SK-N-SH (cell line): Measurements from ENCODE around the gene SLC30A5. TPM values are rescaled to one million over a fixed set of nuclear protein-coding genes. Genes with fewer than 3 reads are reported as not detected.

ENCODE experiments used
- CTCF ChIA-PET: fragments of 300-600, 350-600 bp; formaldehyde crosslinking; extraction: SDS; loops from one replicate; lab custom pipeline; 2021; lab: Yijun Ruan, JAX
- POLR2A ChIA-PET: fragments of 350-600 bp; sonication (Branson Sonifier 250); formaldehyde crosslinking; extraction: SDS; loops from one replicate; lab custom pipeline; 2020; ENCODE audit warnings: antibody characterized with exemption, inconsistent platforms; lab: Yijun Ruan, JAX
- DNase-seq: peaks from one replicate; pipeline ENCODE4 v3.0.0; 2012
- H2AFZ ChIP-seq: fragments of 200-600 bp; sonication (generic); 2 replicates; pipeline ENCODE4 v1.8.1; 2016; ENCODE audit warnings: antibody characterized with exemption, mild to moderate bottlenecking, low read depth
- H3F3A ChIP-seq: fragments of 200-600 bp; sonication (generic); replicated peaks from 2 replicates; pipeline ENCODE3; 2016; ENCODE audit warnings: antibody characterized with exemption, mild to moderate bottlenecking; ENCODE audit not compliant: insufficient read depth
- H3K27ac ChIP-seq, 2 experiments: fragments of 200-500 bp in 1 of 2; fragments of 200-600 bp in 1 of 2; sonication (Bioruptor generic) in 1 of 2; sonication (generic), shearing (Covaris generic) in 1 of 2; 2 replicates each; pipeline versions ENCODE4 v1.5.1 to v1.6.1; 2014 to 2016; ENCODE audit warnings: low read depth in 2 of 2, inconsistent platforms in 1 of 2, low read length in 1 of 2, mild to moderate bottlenecking in 1 of 2, mixed read lengths in 1 of 2
- H3K27me3 ChIP-seq: fragments of 200-600 bp; sonication (generic), shearing (Covaris generic); 2 replicates; pipeline ENCODE4 v1.6.1; 2016; ENCODE audit warnings: mixed run types; ENCODE audit not compliant: insufficient read depth
- H3K36me3 ChIP-seq, 2 experiments: fragments of 200-500 bp in 1 of 2; fragments of 200-600 bp in 1 of 2; sonication (Bioruptor generic) in 1 of 2; sonication (generic) in 1 of 2; replicated peaks in 1 of 2; 2 replicates each; pipeline versions ENCODE3 to v1.5.1; 2014 to 2016; ENCODE audit warnings: low read length in 1 of 2, mild to moderate bottlenecking in 1 of 2; ENCODE audit not compliant: insufficient read depth in 2 of 2, control insufficient read depth in 1 of 2
- H3K4me1 ChIP-seq, 2 experiments: fragments of 200-500 bp in 1 of 2; fragments of 200-600 bp in 1 of 2; sonication (Bioruptor generic) in 1 of 2; sonication (generic), shearing (Covaris generic) in 1 of 2; 2 replicates each; pipeline versions ENCODE4 v1.5.1 to v1.6.1; 2014 to 2016; ENCODE audit warnings: low read depth in 1 of 2, low read length in 1 of 2, mixed run types in 1 of 2; ENCODE audit not compliant: insufficient read depth in 2 of 2, control insufficient read depth in 1 of 2
- H3K4me2 ChIP-seq: fragments of 200-600 bp; sonication (generic), shearing (Covaris generic); 2 replicates; pipeline ENCODE4 v1.6.1; 2017; ENCODE audit warnings: mixed run types
- H3K4me3 ChIP-seq, 2 experiments: fragments of 200-500 bp in 1 of 2; fragments of 200-600 bp in 1 of 2; sonication (Bioruptor generic) in 1 of 2; sonication (generic), shearing (Covaris generic) in 1 of 2; 2 replicates each; pipeline versions ENCODE4 v1.5.1 to v1.8.1; 2014 to 2016; ENCODE audit warnings: low read depth in 2 of 2, inconsistent platforms in 1 of 2, low read length in 1 of 2, mild to moderate bottlenecking in 1 of 2, mixed read lengths in 1 of 2, moderate library complexity in 1 of 2
- H3K79me2 ChIP-seq: fragments of 200-600 bp; sonication (generic); 2 replicates; pipeline ENCODE4 v1.8.1; 2017; ENCODE audit warnings: mild to moderate bottlenecking; ENCODE audit not compliant: insufficient read depth
- H3K9ac ChIP-seq: fragments of 200-600 bp; sonication (generic); 2 replicates; pipeline ENCODE4 v1.6.1; 2017; ENCODE audit warnings: mixed run types
- H3K9me2 ChIP-seq: fragments of 200-600 bp; sonication (generic); 2 replicates; pipeline ENCODE4 v1.6.1; 2017; ENCODE audit warnings: mixed run types
- H3K9me3 ChIP-seq: fragments of 200-600 bp; sonication (generic); 2 replicates; pipeline ENCODE4 v1.6.1; 2017; ENCODE audit warnings: mixed run types, mild to moderate bottlenecking, moderate library complexity
- H4K20me1 ChIP-seq: fragments of 200-600 bp; sonication (generic); 2 replicates; pipeline ENCODE4 v1.6.1; 2017; ENCODE audit warnings: mild to moderate bottlenecking, mixed run types; ENCODE audit not compliant: insufficient read depth
- ELF1 ChIP-seq: IDR thresholded peaks from 2 replicates; pipeline ENCODE4 v1.4.0; 2012
- EZH2phosphoT487 ChIP-seq: fragments of 200-600 bp; sonication (generic); IDR thresholded peaks from 2 replicates; pipeline ENCODE4 v1.6.1; 2017; ENCODE audit warnings: low read depth, mixed run types, mild to moderate bottlenecking, antibody characterized with exemption, moderate library complexity, borderline replicate concordance
- FOSL2 ChIP-seq: IDR thresholded peaks from 2 replicates; pipeline ENCODE4 v1.4.0; 2012; ENCODE audit warnings: low read depth, mild to moderate bottlenecking, moderate library complexity, borderline replicate concordance
- FOXJ3 ChIP-seq: sonication (generic); formaldehyde crosslinking; IDR thresholded peaks from 2 replicates; pipeline ENCODE4 v1.5.1; 2020; ENCODE audit warnings: mild to moderate bottlenecking, missing genetic modification reagents
- GATA2 ChIP-seq: sonication (generic); formaldehyde crosslinking; IDR thresholded peaks from 2 replicates; pipeline ENCODE4 v1.5.0; 2020; ENCODE audit warnings: mild to moderate bottlenecking, missing genetic modification reagents
- JUND ChIP-seq: IDR thresholded peaks from 2 replicates; pipeline ENCODE4 v1.4.0; 2012
- NFIC ChIP-seq: IDR thresholded peaks from 2 replicates; pipeline ENCODE4 v1.4.0; 2012; ENCODE audit warnings: borderline replicate concordance
- PBX3 ChIP-seq: IDR thresholded peaks from 2 replicates; pipeline ENCODE4; 2012
- POLR2AphosphoS5 ChIP-seq: IDR thresholded peaks from 2 replicates; pipeline ENCODE4 v1.6.1; 2012; ENCODE audit warnings: low read depth, low read length
- REST ChIP-seq: IDR thresholded peaks from 2 replicates; pipeline ENCODE4 v1.6.1; 2012; ENCODE audit warnings: mild to moderate bottlenecking, low read depth, low read length, moderate library complexity
- RXRA ChIP-seq: IDR thresholded peaks from 2 replicates; pipeline ENCODE4 v1.4.0; 2012; ENCODE audit warnings: low read depth, mild to moderate bottlenecking, borderline replicate concordance
- SMC3 ChIP-seq: IDR thresholded peaks from 2 replicates; pipeline ENCODE4 v1.6.1; 2012; ENCODE audit warnings: low read depth, low read length, improper control_type of control experiment
- TCF12 ChIP-seq: IDR thresholded peaks from 2 replicates; pipeline ENCODE4 v1.4.0; 2012
- TEAD4 ChIP-seq: IDR thresholded peaks from 2 replicates; pipeline ENCODE4 v1.4.0; 2012; ENCODE audit warnings: mild to moderate bottlenecking, borderline replicate concordance; ENCODE audit not compliant: insufficient read depth
- USF1 ChIP-seq: IDR thresholded peaks from 2 replicates; pipeline ENCODE4 v1.4.0; 2012; ENCODE audit warnings: low read depth, borderline replicate concordance
- WGBS: methylation state at CpG from one replicate; pipeline ENCODE4 v1.1.6; 2017; ENCODE audit warnings: low lambda C conversion rate; 5-methylcytosine and 5-hydroxymethylcytosine counted together
- polyA plus RNA-seq, 3 experiments: library from polyadenylated mRNA; depleted of rRNA; stranded (reverse); fragments of >200 nt; gene quantifications; 2 replicates each; pipeline ENCODE4 v1.2.3, GENCODE V29; 2012

SLC30A5 gene
- polyA plus RNA-seq, 1 of the 3 experiments (the other 2 are of a cell fraction), result 28.5 TPM

- Histone ChIP-seq H3K4me1 (peaks cover 0 to 5% of the 10 kb centered on the region in 2 experiments; a peak in 1 of 4 replicates), H2AFZ (no peak overlapping the region), H3K4me3 (no peak overlapping the region), H3K27ac (no peak overlapping the region), H3K9ac (no peak overlapping the region), H4K20me1 (no peaks in the 10 kb centered on the region), H3K79me2 (peaks cover 9% of the 10 kb centered on the region), H3K36me3 (no peaks in the 10 kb centered on the region), H3K4me2 (no peak overlapping the region), H3F3A (no peaks in the 10 kb centered on the region), H3K9me2 (no peaks in the 10 kb centered on the region), H3K9me3 (no peaks in the 10 kb centered on the region), H3K27me3 (no peaks in the 10 kb centered on the region)
- no peak for TF ChIP-seq EZH2phosphoT487
- TF ChIP-seq TEAD4, result no peak
- TF ChIP-seq POLR2AphosphoS5, result no peak
- TF ChIP-seq FOSL2, result no peak
- no peak for TF ChIP-seq JUND
- TF ChIP-seq SMC3, result no peak
- no peak for TF ChIP-seq PBX3
- TF ChIP-seq FOXJ3 (CRISPR knock-in tag), result no peak
- POLR2A ChIA-PET, result no interaction called here
- DNase-seq, result no peak
- 86% methylated on average over 3 of the region's 3 CpGs for WGBS
- CTCF ChIA-PET, result interaction anchor here (0.7 to 2.4 kb wide), 5 partner anchors 9 to 245 kb away, joined by 3 to 7 read pairs (median 3); no protein-coding TSS in a partner anchor
These were observed 3.7 kb upstream of the SLC30A5 start for GRCh38 chr5:69090158-69090557.

- H3K4me2 ChIP-seq, result no peak overlapping the region
- no peaks in the 10 kb centered on the region for H3K9me3 ChIP-seq
- CTCF ChIA-PET, result interaction anchor here (0.6 kb wide), 1 partner anchor 9 kb away, joined by 3 read pairs; no protein-coding TSS in a partner anchor
- no peak overlapping the region for H3K27ac ChIP-seq
- H3K36me3 ChIP-seq, result peaks cover 3 to 10% of the 10 kb centered on the region in 2 experiments
- no peaks in the 10 kb centered on the region for H4K20me1 ChIP-seq
- peak overlapping the region; percentile 85; the same call in 1 of the 2 replicates for H2AFZ ChIP-seq
- H3K9me2 ChIP-seq, result no peaks in the 10 kb centered on the region
- peaks cover 26% of the 10 kb centered on the region for H3K79me2 ChIP-seq
- no peak overlapping the region for H3K4me3 ChIP-seq
- POLR2A ChIA-PET, result no interaction called here
- H3K4me1 ChIP-seq, result peaks cover 0 to 5% of the 10 kb centered on the region in 2 experiments; a peak in 1 of 4 replicates
- WGBS, result 94% methylated on average over 6 of the region's 6 CpGs
- no peaks in the 10 kb centered on the region for H3K27me3 ChIP-seq
- DNase-seq, result no peak
- TF ChIP-seq GATA2 (CRISPR knock-in tag), result no peak
- no peaks in the 10 kb centered on the region for H3F3A ChIP-seq
- no peak overlapping the region for H3K9ac ChIP-seq
These were observed 2.0 kb upstream of the SLC30A5 start for GRCh38 chr5:69091771-69092170.

- Histone ChIP-seq H3K27me3 (no peaks in the 10 kb centered on the region), H3K4me1 (peaks cover 0 to 5% of the 10 kb centered on the region in 2 experiments; a peak in 1 of 4 replicates), H3F3A (peaks cover 5% of the 10 kb centered on the region), H3K79me2 (peaks cover 38% of the 10 kb centered on the region), H3K9me2 (no peaks in the 10 kb centered on the region), H3K27ac (no peak overlapping the region; a peak in 1 of 4 replicates), H4K20me1 (no peaks in the 10 kb centered on the region), H3K9ac (no peak overlapping the region), H3K9me3 (no peaks in the 10 kb centered on the region), H2AFZ (peak overlapping the region; percentile 96), H3K36me3 (peaks cover 3 to 17% of the 10 kb centered on the region in 2 experiments), H3K4me3 (no peak overlapping the region), H3K4me2 (no peak overlapping the region)
- CTCF ChIA-PET, result interaction anchor here (0.5 to 2.2 kb wide), 42 partner anchors 9 to 316 kb away, joined by 3 to 31 read pairs (median 4); partner anchors contain the start of genes CCDC125, CDK7 and CENPH
- WGBS, result 94% methylated on average over 6 of the region's 6 CpGs
- POLR2A ChIA-PET, result interaction anchor here (0.6 to 1.1 kb wide), 4 partner anchors 56 to 118 kb away, joined by 3 to 5 read pairs (median 5); partner anchors contain the start of genes CCNB1 and CENPH
- TF ChIP-seq RXRA (no peak), REST (no peak), USF1 (no peak), ELF1 (no peak), JUND (no peak), TCF12 (no peak), NFIC (no peak)
- DNase-seq, result no peak
These were observed 845 bp upstream of the SLC30A5 start for GRCh38 chr5:69092969-69093368.
